ENCODE data around the gene EPHA6. TPM values are rescaled to one million over a fixed set of nuclear protein-coding genes. Genes with fewer than 3 reads are reported as not detected.

Gene EPHA6
- total RNA-seq, 2 experiments from 2014 or later = not detected

- DNase-seq (no peak), ATAC-seq (ENCODE audit: poor library complexity) (no peak)
- Mint-ChIP-seq H3K4me3 (no peak overlapping the region), H3K27me3 (no peaks in the 10 kb centered on the region), H3K4me1 (ENCODE audit: low read depth) (no peaks in the 10 kb centered on the region), H3K27ac (no peak overlapping the region), H3K9me3 (no peaks in the 10 kb centered on the region), H3K36me3 (ENCODE audit: low read depth) (no peaks in the 10 kb centered on the region)
- ChIA-PET POLR2A (no interaction called here), CTCF (no interaction called here)
- H3K36me3 ChIP-seq (ENCODE audit: insufficient read depth, low read length) = no peaks in the 10 kb centered on the region
- no peaks in the 10 kb centered on the region for H3K27me3 ChIP-seq (ENCODE audit: control insufficient read depth in 1 of 2, insufficient read depth in 2 of 2, low read length in 2 of 2)
- no peaks in the 10 kb centered on the region for H3K4me1 ChIP-seq (ENCODE audit: insufficient read depth, low read length)
- TF ChIP-seq CTCF (IDR thresholded peaks at IDR 0.05) = no peak
- intact Hi-C loops (cut with DNase I, micrococcal nuclease) = no loop called here
- H3K27ac ChIP-seq (ENCODE audit: low read depth in 1 of 2, low read length in 2 of 2) = no peak overlapping the region
- no peak overlapping the region for H3K4me3 ChIP-seq (ENCODE audit: low read length)
- H3K9me3 ChIP-seq (ENCODE audit: control insufficient read depth in 1 of 2, insufficient read depth in 1 of 2, low read length in 2 of 2) = no peaks in the 10 kb centered on the region
These were observed 832.5 kb downstream of the EPHA6 start for GRCh38 chr3:97646932-97647331.

- DNase-seq = no peak
- no peaks in the 10 kb centered on the region for H3K9me3 Mint-ChIP-seq
These were observed 833.1 kb downstream of the EPHA6 start for GRCh38 chr3:97647441-97647982.

GRCh38 chr3:97655971-97656370 lies 841.6 kb downstream of the EPHA6 start:
- Histone ChIP-seq H3K27ac (ENCODE audit: low read depth in 1 of 2, low read length in 2 of 2) (no peak overlapping the region), H3K4me3 (ENCODE audit: low read length) (no peak overlapping the region), H3K9me3 (ENCODE audit: control insufficient read depth in 1 of 2, insufficient read depth in 1 of 2, low read length in 2 of 2) (no peaks in the 10 kb centered on the region), H3K36me3 (ENCODE audit: insufficient read depth, low read length) (no peaks in the 10 kb centered on the region), H3K27me3 (ENCODE audit: control insufficient read depth in 1 of 2, insufficient read depth in 2 of 2, low read length in 2 of 2) (no peaks in the 10 kb centered on the region), H3K4me1 (ENCODE audit: insufficient read depth, low read length) (no peaks in the 10 kb centered on the region)
- Mint-ChIP-seq H3K9me3 (no peaks in the 10 kb centered on the region), H3K4me1 (ENCODE audit: low read depth) (no peaks in the 10 kb centered on the region), H3K36me3 (ENCODE audit: low read depth) (no peaks in the 10 kb centered on the region), H3K27ac (no peak overlapping the region), H3K4me3 (no peak overlapping the region), H3K27me3 (no peaks in the 10 kb centered on the region)
- ChIA-PET CTCF (no interaction called here), POLR2A (no interaction called here)
- no peak for ATAC-seq (ENCODE audit: poor library complexity)
- DNase-seq = no peak
- intact Hi-C loops (cut with DNase I, micrococcal nuclease) = no loop called here
- TF ChIP-seq CTCF (IDR thresholded peaks at IDR 0.05) = no peak

More at GRCh38 chr3:97647441-97647982, 833.1 kb downstream of the EPHA6 start:
- Mint-ChIP-seq H3K4me1 (ENCODE audit: low read depth) (no peaks in the 10 kb centered on the region), H3K36me3 (ENCODE audit: low read depth) (no peaks in the 10 kb centered on the region), H3K4me3 (no peak overlapping the region), H3K27me3 (no peaks in the 10 kb centered on the region), H3K27ac (no peak overlapping the region)
- no peaks in the 10 kb centered on the region for H3K4me1 ChIP-seq (ENCODE audit: insufficient read depth, low read length)
- H3K27me3 ChIP-seq (ENCODE audit: control insufficient read depth in 1 of 2, insufficient read depth in 2 of 2, low read length in 2 of 2) = no peaks in the 10 kb centered on the region
- CTCF ChIA-PET = no interaction called here
- POLR2A ChIA-PET = no interaction called here
- no peak overlapping the region for H3K27ac ChIP-seq (ENCODE audit: low read depth in 1 of 2, low read length in 2 of 2)
- no peak overlapping the region for H3K4me3 ChIP-seq (ENCODE audit: low read length)
- no peaks in the 10 kb centered on the region for H3K9me3 ChIP-seq (ENCODE audit: control insufficient read depth in 1 of 2, insufficient read depth in 1 of 2, low read length in 2 of 2)
- no peak for TF ChIP-seq CTCF (IDR thresholded peaks at IDR 0.05)
- intact Hi-C loops (cut with DNase I, micrococcal nuclease) = no loop called here
- ATAC-seq (ENCODE audit: poor library complexity) = no peak
- H3K36me3 ChIP-seq (ENCODE audit: insufficient read depth, low read length) = no peaks in the 10 kb centered on the region
